Stimulated activated CD4-positive, alpha-beta T cell treated with anti-CD3 and anti-CD28 coated beads, Interleukin-12 subunit alpha, Interleukin-12 subunit beta, amount 100 ng/mL, for 48 hours (primary cell): ENCODE results near the gene ARL4D.
"Not testable (repeated sequence)": the region's sequence is repeated elsewhere in the genome, so short reads cannot be mapped to it uniquely, and the experiment has no call there.

Source experiments
- DNase-seq, 3 donors: peaks; one replicate each; pipeline ENCODE4 v3.0.0-alpha.2; 2020; ENCODE audit warnings: low read depth in 2 of 3, low spot score in 1 of 3

The ARL4D gene

DNA sequence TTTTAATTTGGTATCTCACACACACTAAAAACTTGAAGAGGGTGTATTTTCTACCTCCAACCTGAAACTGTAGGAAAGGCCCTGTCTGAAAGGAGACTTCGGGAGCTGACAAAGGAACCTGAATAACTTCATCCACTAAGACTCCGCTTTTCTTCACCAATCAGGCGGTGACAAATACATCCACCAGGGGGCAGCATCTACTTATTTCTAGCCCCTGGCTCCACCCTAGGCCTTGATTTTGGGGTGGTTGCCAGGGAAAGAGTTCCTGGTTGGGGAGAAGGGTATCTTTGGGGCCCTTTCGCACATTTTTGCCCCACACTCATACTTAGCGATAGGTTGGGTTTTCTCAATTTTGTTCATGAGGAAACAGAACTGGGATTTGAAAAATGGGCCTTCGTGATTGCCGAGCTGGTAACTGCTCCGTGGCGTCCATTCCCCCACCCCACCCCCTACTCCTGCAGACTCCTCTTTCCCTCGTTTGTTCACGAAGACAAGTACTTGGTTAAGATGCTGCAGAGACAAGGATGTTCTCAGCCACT is 4.8 kb upstream of the ARL4D start:
- DNase-seq = peak; percentile 85 to 96 (median 86)

GRCh38 chr17:43394696-43395095 is 4.1 kb upstream of the ARL4D start:
- DNase-seq = not testable (repeated sequence)

GRCh38 chr17:43395165-43395564 is 3.6 kb upstream of the ARL4D start:
- DNase-seq = no peak

DNA sequence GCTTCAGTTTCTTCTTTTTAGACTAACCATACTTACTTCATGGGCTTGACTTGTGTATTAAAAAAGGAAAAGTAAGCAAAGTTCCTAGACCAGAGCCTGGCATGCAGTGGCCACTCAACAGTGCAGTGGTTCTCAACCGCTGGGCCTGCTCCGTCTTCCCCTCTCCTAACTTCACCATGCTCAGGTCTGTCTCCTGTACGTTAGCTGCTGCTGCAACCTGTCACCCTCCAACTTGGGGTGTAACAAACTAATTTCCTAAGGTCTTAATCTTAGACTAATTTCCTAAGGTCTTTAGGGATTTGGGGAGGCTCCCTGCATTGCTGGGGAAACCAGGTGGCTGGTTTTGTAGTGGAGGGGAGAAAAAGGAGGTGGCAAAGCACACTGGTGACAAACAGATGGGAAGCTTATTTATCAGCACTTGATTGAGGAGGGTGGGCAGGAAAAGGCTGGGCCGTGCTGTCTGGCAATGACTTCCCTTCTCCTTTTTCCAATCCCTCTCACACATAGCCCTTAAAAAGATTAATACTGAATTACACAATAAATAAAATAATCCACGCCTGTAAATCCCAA is 2.2 kb upstream of the ARL4D start:
- DNase-seq = no peak

DNA sequence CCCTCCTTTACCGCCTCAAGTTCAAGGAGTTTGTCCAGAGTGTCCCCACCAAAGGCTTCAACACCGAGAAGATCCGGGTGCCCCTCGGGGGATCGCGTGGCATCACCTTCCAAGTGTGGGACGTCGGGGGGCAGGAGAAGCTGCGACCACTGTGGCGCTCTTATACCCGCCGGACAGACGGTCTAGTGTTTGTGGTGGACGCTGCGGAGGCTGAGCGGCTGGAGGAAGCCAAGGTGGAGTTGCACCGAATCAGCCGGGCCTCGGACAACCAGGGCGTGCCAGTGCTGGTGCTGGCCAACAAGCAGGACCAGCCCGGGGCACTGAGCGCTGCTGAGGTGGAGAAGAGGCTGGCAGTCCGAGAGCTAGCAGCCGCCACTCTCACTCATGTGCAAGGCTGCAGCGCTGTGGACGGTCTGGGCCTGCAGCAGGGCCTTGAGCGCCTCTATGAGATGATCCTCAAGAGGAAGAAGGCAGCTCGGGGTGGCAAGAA is 1.1 kb downstream of the ARL4D start:
- DNase-seq = no peak

- DNase-seq = no peak
These were observed 2.3 kb downstream of the ARL4D start for GRCh38 chr17:43400943-43401717.

GRCh38 chr17:43402078-43402477 is 3.3 kb downstream of the ARL4D start:
- DNase-seq = no peak

- DNase-seq = no peak
These were observed 3.8 kb downstream of the ARL4D start for GRCh38 chr17:43402567-43402966.

DNA sequence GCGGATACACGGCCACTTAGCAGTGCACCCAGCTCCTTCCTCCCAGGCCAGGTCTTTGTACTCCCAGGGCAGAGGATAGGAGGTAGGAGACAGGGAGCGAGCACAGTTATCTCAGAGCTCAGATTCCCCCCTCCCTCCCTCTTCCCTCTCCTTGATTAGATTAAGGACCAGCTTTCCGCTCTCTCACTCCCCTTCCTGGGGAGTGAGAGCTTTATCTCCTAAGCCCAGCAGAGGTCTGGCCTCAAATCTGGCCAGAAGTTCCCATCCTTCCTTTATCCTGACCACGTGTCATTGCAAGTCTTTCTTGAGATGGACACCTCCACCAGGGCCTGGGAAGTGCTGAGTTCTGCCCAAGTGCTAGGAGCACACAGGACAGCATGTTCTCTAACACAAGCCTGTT is 5.1 kb downstream of the ARL4D start:
- DNase-seq = no peak

DNA sequence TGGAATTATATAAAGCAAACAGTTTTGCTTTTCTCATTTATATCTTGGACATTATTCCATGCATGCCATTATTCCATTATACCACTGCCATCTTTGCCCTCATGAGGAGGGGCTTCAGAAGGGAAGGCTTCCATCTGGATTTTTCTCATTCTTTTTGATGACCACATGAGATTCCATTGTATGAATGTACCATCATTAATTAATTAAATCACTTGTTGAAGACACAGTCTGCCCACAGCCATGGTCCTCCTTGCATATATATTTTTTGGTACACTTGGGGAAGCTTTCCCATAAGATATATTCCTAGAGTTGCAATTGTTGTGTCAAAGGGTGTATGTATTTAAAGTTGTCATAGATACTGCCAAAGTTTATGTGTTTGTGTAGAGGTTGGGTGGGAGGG is 7.1 kb downstream of the ARL4D start:
- DNase-seq = no peak

DNA sequence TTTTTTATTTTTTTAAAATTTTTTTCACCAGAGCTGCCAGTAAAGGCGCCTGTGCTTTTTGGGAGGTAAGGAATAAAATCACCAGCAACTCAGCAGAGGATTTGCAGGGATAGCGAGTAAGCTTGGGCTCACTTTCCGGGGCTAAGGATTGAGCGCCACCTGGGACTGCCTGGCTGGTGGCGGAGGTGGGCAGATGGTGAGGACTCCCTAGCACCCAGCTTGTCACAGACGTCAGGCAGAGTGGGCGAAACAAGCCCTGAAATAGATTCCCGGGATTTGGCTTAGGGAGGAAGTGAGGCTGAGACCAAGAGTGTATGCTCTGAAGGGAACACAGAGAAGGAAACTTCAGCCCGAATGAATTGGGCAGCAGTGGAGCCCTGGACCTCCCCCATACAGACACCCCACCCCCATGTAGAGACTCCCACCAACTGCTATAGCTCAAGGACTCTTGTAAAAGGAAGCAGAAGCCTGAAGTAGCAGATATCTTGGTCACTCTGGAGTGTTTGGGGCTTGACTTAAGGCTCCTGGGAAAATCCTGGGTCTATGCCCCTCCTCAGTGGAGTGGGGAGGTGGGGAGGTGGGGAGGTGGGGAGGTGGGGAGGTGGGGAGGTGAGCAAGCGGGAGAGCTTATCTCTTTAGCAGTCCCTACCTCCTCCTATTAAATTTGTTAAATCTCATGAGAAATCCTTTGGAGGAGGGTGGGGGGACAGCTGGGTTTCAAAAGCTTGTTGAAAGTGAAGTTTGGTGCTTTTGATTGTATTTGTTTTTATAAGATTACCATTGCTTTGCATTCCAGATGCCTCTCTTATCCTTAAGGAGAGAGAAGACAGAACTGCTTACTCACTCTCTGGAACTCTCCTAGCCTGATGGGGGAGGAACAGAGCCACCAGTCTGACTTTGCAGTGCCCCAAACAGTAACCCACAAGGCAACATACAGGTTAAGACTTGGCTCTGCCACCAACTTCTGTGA is 8.2 kb downstream of the ARL4D start:
- no peak for DNase-seq

GRCh38 chr17:43409131-43409530 is 10.3 kb downstream of the ARL4D start:
- DNase-seq = no peak

DNA sequence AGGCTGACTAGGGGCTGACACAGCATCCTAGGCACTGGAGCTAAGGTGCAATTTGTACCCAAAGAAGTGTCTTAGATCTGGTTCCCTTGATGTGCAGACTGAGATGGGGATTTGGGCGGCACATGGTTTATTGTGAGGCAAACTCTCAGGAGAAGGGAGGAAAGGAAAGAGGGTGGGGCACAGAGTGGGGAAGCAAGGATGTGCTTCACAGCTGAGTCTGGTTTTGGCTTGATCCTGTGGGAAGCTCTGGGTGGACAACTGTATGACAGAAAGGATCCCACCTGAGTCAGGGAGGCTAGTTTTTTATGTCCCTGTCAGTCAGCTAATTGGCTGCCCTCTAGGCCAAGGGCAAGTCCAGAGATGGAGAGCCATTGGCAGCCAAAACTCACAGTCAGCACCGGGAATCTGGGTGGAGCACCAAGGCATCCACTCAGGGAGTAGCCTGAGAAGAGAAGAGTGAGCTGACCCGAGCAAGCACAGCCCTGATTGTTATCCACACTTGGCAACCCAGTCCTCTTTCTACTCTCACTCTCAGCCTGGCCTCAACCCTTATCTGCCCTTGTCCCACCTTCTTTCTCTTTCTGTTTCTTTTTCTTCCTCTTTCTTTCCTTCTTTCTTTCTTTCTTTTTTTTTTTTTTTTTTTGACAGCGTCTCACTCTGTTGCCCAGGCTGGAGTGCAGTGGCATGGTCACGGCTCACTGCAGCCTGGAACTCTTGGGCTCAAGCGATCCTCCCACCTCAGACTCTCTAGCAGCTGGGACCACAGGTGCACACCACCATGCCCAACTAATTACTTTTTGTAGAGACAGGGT is 12.0 kb downstream of the ARL4D start:
- no peak for DNase-seq

GRCh38 chr17:43411369-43411677 is 12.5 kb downstream of the ARL4D start:
- no peak for DNase-seq

DNA sequence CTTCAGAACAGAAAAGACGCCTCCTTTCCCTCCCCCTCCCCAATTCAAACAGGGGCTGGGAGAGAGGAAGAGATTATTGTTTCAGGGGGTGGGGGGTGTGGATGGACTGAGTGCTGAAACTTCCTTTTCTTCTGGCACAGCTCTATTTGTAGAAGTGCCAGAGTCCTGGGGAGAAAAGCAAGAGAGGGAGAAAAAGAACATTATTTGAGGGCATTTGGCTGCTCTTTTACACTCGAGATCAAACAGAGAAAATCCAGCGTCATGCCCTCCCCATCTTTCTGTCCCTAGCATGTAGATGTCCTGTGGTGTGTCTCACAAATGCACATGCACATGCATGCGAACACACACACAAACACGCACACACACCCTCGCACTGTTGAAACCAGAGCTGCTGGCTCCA is 13.0 kb downstream of the ARL4D start:
- no peak for DNase-seq

- no peak for DNase-seq
These were observed 13.4 kb downstream of the ARL4D start for GRCh38 chr17:43412166-43412565.

- DNase-seq = no peak
These were observed 18.5 kb downstream of the ARL4D start for GRCh38 chr17:43416998-43417890.

- DNase-seq = no peak
These were observed 19.9 kb downstream of the ARL4D start for GRCh38 chr17:43418441-43419374.
